Liver (tissue), 9 donors: ENCODE results near the gene PELI2. TPM values are rescaled to one million over a fixed set of nuclear protein-coding genes. Genes with fewer than 3 reads are reported as not detected.

Experiments
- DNase-seq: peaks from one replicate; pipeline ENCODE4 v3.0.0-alpha.2; 2017; ENCODE audit warnings: low spot score
- H3K27ac ChIP-seq, 2 donors: one replicate each; pipeline ENCODE4 v1.7.0; 2013; ENCODE audit warnings: inconsistent platforms in 2 of 2, low read length in 2 of 2, control low read depth in 1 of 2, low read depth in 1 of 2, mild to moderate bottlenecking in 1 of 2
- H3K27me3 ChIP-seq, 4 donors: one replicate each; pipeline versions ENCODE4 v1.6.1 to v1.7.0; 2013; ENCODE audit warnings: low read length in 3 of 4, inconsistent platforms in 1 of 4, mild to moderate bottlenecking in 1 of 4, moderate library complexity in 1 of 4; ENCODE audit not compliant: control insufficient read depth in 4 of 4, insufficient read depth in 4 of 4
- H3K36me3 ChIP-seq, 4 donors: one replicate each; pipeline versions ENCODE4 v1.6.1 to v1.7.0; 2013; ENCODE audit warnings: low read length in 3 of 4, mild to moderate bottlenecking in 3 of 4, low read depth in 1 of 4, moderate library complexity in 1 of 4; ENCODE audit not compliant: control insufficient read depth in 4 of 4, insufficient read depth in 3 of 4
- H3K4me1 ChIP-seq, 4 donors: one replicate each; pipeline versions ENCODE4 v1.6.1 to v1.7.0; 2013; ENCODE audit warnings: low read length in 3 of 4, mild to moderate bottlenecking in 3 of 4, moderate library complexity in 1 of 4; ENCODE audit not compliant: control insufficient read depth in 4 of 4, insufficient read depth in 4 of 4
- H3K4me3 ChIP-seq, 3 donors: one replicate each; pipeline versions ENCODE4 v1.6.1 to v1.7.0; 2013; ENCODE audit warnings: low read length in 3 of 3, control low read depth in 1 of 3, low read depth in 1 of 3, mild to moderate bottlenecking in 1 of 3
- H3K9ac ChIP-seq, 2 donors: one replicate each; pipeline ENCODE4 v1.7.0; 2013; ENCODE audit warnings: low read length in 2 of 2, mild to moderate bottlenecking in 2 of 2, moderate library complexity in 2 of 2, control low read depth in 1 of 2, low read depth in 1 of 2
- H3K9me3 ChIP-seq, 4 donors: one replicate each; pipeline versions ENCODE4 v1.6.1 to v1.7.0; 2013; ENCODE audit warnings: low read length in 3 of 4; ENCODE audit not compliant: control insufficient read depth in 4 of 4
- EGR1 ChIP-seq, 2 donors: IDR thresholded peaks; 2 replicates each; pipeline ENCODE4 v1.6.1; 2016 to 2018; ENCODE audit warnings: antibody characterized with exemption in 2 of 2, low read depth in 2 of 2
- FOXA1 ChIP-seq: IDR thresholded peaks from 2 replicates; pipeline ENCODE4 v1.6.1; 2016; ENCODE audit warnings: antibody characterized with exemption
- FOXA2 ChIP-seq: IDR thresholded peaks from 2 replicates; pipeline ENCODE4 v1.6.1; 2016; ENCODE audit warnings: antibody characterized with exemption
- GABPA ChIP-seq, 2 donors: IDR thresholded peaks in 1 of 2; conservative IDR thresholded peaks in 1 of 2; 2 replicates each; pipeline ENCODE4 v1.6.1; 2016; ENCODE audit warnings: antibody characterized with exemption in 2 of 2, mild to moderate bottlenecking in 1 of 2, moderate library complexity in 1 of 2
- HNF4A ChIP-seq, 2 donors: conservative IDR thresholded peaks; 2 replicates each; pipeline ENCODE4 v1.6.1; 2016; ENCODE audit warnings: antibody characterized with exemption in 2 of 2, mild to moderate bottlenecking in 2 of 2
- HNF4G ChIP-seq: IDR thresholded peaks from 2 replicates; pipeline ENCODE4 v1.6.1; 2016; ENCODE audit warnings: antibody characterized with exemption
- RAD21 ChIP-seq, 2 donors: IDR thresholded peaks; 2 replicates each; pipeline ENCODE4 v1.6.1; 2016; ENCODE audit warnings: antibody characterized with exemption in 2 of 2, mild to moderate bottlenecking in 2 of 2
- RXRA ChIP-seq, 2 donors: IDR thresholded peaks; 2 replicates each; pipeline ENCODE4 v1.6.1; 2017 to 2018; ENCODE audit warnings: antibody characterized with exemption in 2 of 2, mild to moderate bottlenecking in 1 of 2
- SP1 ChIP-seq: IDR thresholded peaks from 2 replicates; pipeline ENCODE4 v1.6.1; 2018; ENCODE audit warnings: antibody characterized with exemption, mild to moderate bottlenecking
- TAF1 ChIP-seq: conservative IDR thresholded peaks from 2 replicates; pipeline ENCODE4 v1.6.1; 2016; ENCODE audit warnings: antibody characterized with exemption, mild to moderate bottlenecking
- WGBS: extraction: QIAGEN DNeasy Blood & Tissue Kit; methylation state at CpG from one replicate; pipeline ENCODE4 v1.1.7; 2013; 5-methylcytosine and 5-hydroxymethylcytosine counted together
- polyA plus RNA-seq, 2 donors: library from polyadenylated mRNA; stranded (reverse) in 1 of 2; unstranded in 1 of 2; fragments of 200-250 nt in 1 of 2; fragments of >200 nt in 1 of 2; fragmentation: Nextera tagmentation in 1 of 2; extraction: Ambion mirVana in 1 of 2; gene quantifications; one replicate each; pipeline versions ENCODE4 v1.2.1 to v1.2.3, GENCODE V29; 2013 to 2015
- total RNA-seq, 2 donors: library from RNA; depleted of rRNA; stranded (reverse); fragments of >200 nt; gene quantifications; one replicate each; pipeline ENCODE4 v1.2.3, GENCODE V29; 2014
- TF ChIP-seq, protein P1 (sequence below): IDR thresholded peaks from 2 replicates; pipeline ENCODE4 v1.6.1; 2016; ENCODE audit warnings: antibody characterized with exemption
- TF ChIP-seq, protein P2 (sequence below): IDR thresholded peaks from 2 replicates; pipeline ENCODE4 v1.6.1; 2016; ENCODE audit warnings: antibody characterized with exemption
- TF ChIP-seq, protein P3 (sequence below): fragments of 150-350 bp; IDR thresholded peaks from 2 replicates; pipeline ENCODE4 v1.5.1; 2017; ENCODE audit warnings: improper control_type of control experiment, low read depth, low read length; ENCODE audit not compliant: missing input control
- TF ChIP-seq, protein P4 (sequence below): IDR thresholded peaks from 2 replicates; pipeline ENCODE4 v1.6.1; 2016; ENCODE audit warnings: antibody characterized with exemption, mild to moderate bottlenecking
- TF ChIP-seq, protein P5 (sequence below): IDR thresholded peaks from 2 replicates; pipeline ENCODE4 v1.6.1; 2016; ENCODE audit warnings: antibody characterized with exemption
- donor health status: healthy.
- donor health status: healthy.
- donor health status: healthy.
- donor health status: healthy.
- donor health status: healthy.

PELI2 gene
- total and polyA plus RNA-seq, 4 donors, result 0.68 to 2.9 (median 1.2) TPM

DNA sequence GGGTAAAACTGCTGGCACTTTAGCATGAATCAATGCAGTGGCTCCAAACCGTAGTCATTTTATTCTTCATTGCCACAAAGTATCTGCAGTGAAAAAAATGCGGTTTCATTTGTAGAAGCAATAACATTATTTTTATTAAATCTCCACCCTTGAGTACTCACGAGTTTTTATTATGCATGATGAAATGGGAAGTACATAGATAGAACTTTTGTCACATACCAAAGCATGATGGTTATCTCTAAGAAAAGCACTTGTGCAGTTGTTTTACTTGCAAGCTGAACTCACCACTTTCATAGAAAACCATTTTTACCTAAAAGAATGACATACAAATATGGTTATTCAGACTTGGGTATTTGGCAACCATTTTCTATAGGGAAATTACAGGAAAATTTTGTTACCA, 90.3 kb downstream of the PELI2 start:
- Histone ChIP-seq H3K4me1 (no peaks in the 10 kb centered on the region), H3K27ac (no peak overlapping the region), H3K4me3 (no peak overlapping the region), H3K27me3 (no peaks in the 10 kb centered on the region), H3K9me3 (no peaks in the 10 kb centered on the region), H3K36me3 (no peaks in the 10 kb centered on the region), H3K9ac (no peak overlapping the region)
- TF ChIP-seq HNF4G (no peak), FOXA2 (no peak), SP1 (no peak), EGR1 (IDR thresholded peaks at IDR 0.05; ENCODE audit: low read depth in 2 of 2) (no peak), HNF4A (conservative IDR thresholded peaks at IDR 0.05) (no peak), RAD21 (IDR thresholded peaks at IDR 0.05) (no peak), GABPA (IDR thresholded peaks at IDR 0.05 in 1 of 2, conservative IDR thresholded peaks at IDR 0.05 in 1 of 2) (no peak), RXRA (IDR thresholded peaks at IDR 0.05) (no peak), FOXA1 (no peak), TAF1 (no peak)
- TF ChIP-seq, protein P1, sequence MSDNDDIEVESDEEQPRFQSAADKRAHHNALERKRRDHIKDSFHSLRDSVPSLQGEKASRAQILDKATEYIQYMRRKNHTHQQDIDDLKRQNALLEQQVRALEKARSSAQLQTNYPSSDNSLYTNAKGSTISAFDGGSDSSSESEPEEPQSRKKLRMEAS, result no peak
- TF ChIP-seq, protein P2, sequence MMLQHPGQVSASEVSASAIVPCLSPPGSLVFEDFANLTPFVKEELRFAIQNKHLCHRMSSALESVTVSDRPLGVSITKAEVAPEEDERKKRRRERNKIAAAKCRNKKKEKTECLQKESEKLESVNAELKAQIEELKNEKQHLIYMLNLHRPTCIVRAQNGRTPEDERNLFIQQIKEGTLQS, result no peak
- TF ChIP-seq, protein P3, sequence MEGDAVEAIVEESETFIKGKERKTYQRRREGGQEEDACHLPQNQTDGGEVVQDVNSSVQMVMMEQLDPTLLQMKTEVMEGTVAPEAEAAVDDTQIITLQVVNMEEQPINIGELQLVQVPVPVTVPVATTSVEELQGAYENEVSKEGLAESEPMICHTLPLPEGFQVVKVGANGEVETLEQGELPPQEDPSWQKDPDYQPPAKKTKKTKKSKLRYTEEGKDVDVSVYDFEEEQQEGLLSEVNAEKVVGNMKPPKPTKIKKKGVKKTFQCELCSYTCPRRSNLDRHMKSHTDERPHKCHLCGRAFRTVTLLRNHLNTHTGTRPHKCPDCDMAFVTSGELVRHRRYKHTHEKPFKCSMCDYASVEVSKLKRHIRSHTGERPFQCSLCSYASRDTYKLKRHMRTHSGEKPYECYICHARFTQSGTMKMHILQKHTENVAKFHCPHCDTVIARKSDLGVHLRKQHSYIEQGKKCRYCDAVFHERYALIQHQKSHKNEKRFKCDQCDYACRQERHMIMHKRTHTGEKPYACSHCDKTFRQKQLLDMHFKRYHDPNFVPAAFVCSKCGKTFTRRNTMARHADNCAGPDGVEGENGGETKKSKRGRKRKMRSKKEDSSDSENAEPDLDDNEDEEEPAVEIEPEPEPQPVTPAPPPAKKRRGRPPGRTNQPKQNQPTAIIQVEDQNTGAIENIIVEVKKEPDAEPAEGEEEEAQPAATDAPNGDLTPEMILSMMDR, result no peak
- TF ChIP-seq, protein P4, sequence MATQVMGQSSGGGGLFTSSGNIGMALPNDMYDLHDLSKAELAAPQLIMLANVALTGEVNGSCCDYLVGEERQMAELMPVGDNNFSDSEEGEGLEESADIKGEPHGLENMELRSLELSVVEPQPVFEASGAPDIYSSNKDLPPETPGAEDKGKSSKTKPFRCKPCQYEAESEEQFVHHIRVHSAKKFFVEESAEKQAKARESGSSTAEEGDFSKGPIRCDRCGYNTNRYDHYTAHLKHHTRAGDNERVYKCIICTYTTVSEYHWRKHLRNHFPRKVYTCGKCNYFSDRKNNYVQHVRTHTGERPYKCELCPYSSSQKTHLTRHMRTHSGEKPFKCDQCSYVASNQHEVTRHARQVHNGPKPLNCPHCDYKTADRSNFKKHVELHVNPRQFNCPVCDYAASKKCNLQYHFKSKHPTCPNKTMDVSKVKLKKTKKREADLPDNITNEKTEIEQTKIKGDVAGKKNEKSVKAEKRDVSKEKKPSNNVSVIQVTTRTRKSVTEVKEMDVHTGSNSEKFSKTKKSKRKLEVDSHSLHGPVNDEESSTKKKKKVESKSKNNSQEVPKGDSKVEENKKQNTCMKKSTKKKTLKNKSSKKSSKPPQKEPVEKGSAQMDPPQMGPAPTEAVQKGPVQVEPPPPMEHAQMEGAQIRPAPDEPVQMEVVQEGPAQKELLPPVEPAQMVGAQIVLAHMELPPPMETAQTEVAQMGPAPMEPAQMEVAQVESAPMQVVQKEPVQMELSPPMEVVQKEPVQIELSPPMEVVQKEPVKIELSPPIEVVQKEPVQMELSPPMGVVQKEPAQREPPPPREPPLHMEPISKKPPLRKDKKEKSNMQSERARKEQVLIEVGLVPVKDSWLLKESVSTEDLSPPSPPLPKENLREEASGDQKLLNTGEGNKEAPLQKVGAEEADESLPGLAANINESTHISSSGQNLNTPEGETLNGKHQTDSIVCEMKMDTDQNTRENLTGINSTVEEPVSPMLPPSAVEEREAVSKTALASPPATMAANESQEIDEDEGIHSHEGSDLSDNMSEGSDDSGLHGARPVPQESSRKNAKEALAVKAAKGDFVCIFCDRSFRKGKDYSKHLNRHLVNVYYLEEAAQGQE, result no peak
- TF ChIP-seq, protein P5, sequence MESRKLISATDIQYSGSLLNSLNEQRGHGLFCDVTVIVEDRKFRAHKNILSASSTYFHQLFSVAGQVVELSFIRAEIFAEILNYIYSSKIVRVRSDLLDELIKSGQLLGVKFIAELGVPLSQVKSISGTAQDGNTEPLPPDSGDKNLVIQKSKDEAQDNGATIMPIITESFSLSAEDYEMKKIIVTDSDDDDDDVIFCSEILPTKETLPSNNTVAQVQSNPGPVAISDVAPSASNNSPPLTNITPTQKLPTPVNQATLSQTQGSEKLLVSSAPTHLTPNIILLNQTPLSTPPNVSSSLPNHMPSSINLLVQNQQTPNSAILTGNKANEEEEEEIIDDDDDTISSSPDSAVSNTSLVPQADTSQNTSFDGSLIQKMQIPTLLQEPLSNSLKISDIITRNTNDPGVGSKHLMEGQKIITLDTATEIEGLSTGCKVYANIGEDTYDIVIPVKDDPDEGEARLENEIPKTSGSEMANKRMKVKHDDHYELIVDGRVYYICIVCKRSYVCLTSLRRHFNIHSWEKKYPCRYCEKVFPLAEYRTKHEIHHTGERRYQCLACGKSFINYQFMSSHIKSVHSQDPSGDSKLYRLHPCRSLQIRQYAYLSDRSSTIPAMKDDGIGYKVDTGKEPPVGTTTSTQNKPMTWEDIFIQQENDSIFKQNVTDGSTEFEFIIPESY, result no peak
- no peak for DNase-seq
- WGBS, result 84% methylated on average over 3 of the region's 3 CpGs

DNA sequence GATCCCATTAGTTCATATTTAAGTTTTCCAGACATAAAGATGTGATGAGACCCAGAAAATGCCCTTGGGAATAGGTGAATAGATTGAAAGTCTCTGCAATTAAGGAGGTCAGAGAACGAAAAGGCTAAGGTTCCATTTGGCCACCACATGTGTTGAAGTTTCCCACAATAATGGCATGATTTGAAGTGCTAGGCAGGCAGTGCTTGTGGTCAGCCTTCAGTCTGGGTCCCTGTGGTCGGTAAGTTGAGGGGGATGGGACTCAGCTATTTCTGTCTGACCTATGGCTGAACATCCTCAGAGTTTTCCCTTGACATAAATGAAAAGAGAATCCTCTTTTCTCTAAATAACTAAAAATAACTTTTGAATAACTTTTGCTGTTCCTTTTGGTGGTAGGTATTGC, 92.4 kb downstream of the PELI2 start:
- H3K9me3 ChIP-seq, result no peaks in the 10 kb centered on the region
- H3K4me3 ChIP-seq, result no peak overlapping the region
- no peaks in the 10 kb centered on the region for H3K36me3 ChIP-seq
- DNase-seq, result no peak
- H3K27ac ChIP-seq, result no peak overlapping the region
- WGBS, result 87% methylated on average over 2 of the region's 2 CpGs
- H3K4me1 ChIP-seq, result no peaks in the 10 kb centered on the region
- no peak overlapping the region for H3K9ac ChIP-seq
- no peaks in the 10 kb centered on the region for H3K27me3 ChIP-seq
- TF ChIP-seq GABPA (IDR thresholded peaks at IDR 0.05 in 1 of 2, conservative IDR thresholded peaks at IDR 0.05 in 1 of 2) (no peak), SP1 (no peak), EGR1 (IDR thresholded peaks at IDR 0.05; ENCODE audit: low read depth in 2 of 2) (no peak), FOXA2 (no peak)
- TF ChIP-seq, protein P3, result no peak
